PC-9 (cell line): ENCODE results near the gene TAF11L12.
"Not testable (repeated sequence)": the region's sequence is repeated elsewhere in the genome, so short reads cannot be mapped to it uniquely, and the experiment has no call there.

ENCODE experiments used
- EZH2 ChIP-seq: fragments of 200-600 bp; sonication (generic); IDR thresholded peaks from 2 replicates; pipeline ENCODE4 v1.8.0; 2017; ENCODE audit warnings: antibody characterized with exemption, low read depth
- TF ChIP-seq, protein P1 (sequence below): fragments of 200-600 bp; sonication (generic); conservative IDR thresholded peaks from 2 replicates; pipeline ENCODE4 v1.6.1; 2017; ENCODE audit warnings: mixed run types, antibody characterized with exemption, mild to moderate bottlenecking, moderate library complexity

DNA sequence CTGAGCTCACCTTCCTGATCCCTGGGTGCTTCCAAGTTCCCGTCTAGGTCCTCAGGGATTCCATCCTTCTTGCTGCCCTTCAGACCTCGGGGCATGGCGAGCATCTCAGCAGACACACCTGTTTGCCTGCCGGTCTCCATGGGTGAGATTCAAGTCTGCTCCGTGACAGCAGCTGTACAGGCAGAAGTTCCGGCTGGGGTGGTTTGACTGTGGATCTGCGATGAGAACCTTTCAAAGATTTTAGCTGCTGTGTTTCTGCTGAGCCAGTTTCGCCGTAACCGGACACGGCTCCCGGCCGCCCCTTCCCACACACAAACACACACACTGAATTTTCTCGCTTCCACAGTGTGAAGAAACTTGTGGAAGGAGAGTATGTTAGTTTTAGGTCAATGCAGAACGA lies 15.9 kb upstream of the TAF11L12 start, which contains the start of gene TAF11L9:
- TF ChIP-seq, protein P1, sequence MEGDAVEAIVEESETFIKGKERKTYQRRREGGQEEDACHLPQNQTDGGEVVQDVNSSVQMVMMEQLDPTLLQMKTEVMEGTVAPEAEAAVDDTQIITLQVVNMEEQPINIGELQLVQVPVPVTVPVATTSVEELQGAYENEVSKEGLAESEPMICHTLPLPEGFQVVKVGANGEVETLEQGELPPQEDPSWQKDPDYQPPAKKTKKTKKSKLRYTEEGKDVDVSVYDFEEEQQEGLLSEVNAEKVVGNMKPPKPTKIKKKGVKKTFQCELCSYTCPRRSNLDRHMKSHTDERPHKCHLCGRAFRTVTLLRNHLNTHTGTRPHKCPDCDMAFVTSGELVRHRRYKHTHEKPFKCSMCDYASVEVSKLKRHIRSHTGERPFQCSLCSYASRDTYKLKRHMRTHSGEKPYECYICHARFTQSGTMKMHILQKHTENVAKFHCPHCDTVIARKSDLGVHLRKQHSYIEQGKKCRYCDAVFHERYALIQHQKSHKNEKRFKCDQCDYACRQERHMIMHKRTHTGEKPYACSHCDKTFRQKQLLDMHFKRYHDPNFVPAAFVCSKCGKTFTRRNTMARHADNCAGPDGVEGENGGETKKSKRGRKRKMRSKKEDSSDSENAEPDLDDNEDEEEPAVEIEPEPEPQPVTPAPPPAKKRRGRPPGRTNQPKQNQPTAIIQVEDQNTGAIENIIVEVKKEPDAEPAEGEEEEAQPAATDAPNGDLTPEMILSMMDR = not testable (repeated sequence)
- TF ChIP-seq EZH2 = not testable (repeated sequence)
